DND-41 (cell line): ENCODE data around the gene GALK2.

ENCODE experiments used
- ATAC-seq: fragments of 200-7000 bp; cut with Tn5 transposase; 3 replicates; pipeline ENCODE4 v1.9.1; 2021; ENCODE audit warnings: low read depth; ENCODE audit not compliant: insufficient read depth
- DNase-seq: peaks from one replicate; pipeline ENCODE4 v3.0.0-alpha.2; 2020
- H2AFZ ChIP-seq: 2 replicates; pipeline ENCODE4 v1.6.0; 2012; ENCODE audit warnings: low read depth, low read length
- H3K27ac ChIP-seq: 2 replicates; pipeline ENCODE4 v1.5.1; 2012; ENCODE audit warnings: low read length, inconsistent platforms
- H3K27me3 ChIP-seq: fragments of 200-600 bp; sonication (generic); 2 replicates; pipeline ENCODE4 v1.6.0; 2012; ENCODE audit warnings: low read length, mild to moderate bottlenecking, inconsistent platforms; ENCODE audit not compliant: insufficient read depth, poor library complexity
- H3K36me3 ChIP-seq: 2 replicates; pipeline ENCODE4 v1.5.1; 2012; ENCODE audit warnings: low read length, inconsistent platforms; ENCODE audit not compliant: insufficient read depth
- H3K4me1 ChIP-seq: 2 replicates; pipeline ENCODE4 v1.5.1; 2012; ENCODE audit warnings: mild to moderate bottlenecking, low read length; ENCODE audit not compliant: insufficient read depth
- H3K4me2 ChIP-seq: 2 replicates; pipeline ENCODE4 v1.6.0; 2012; ENCODE audit warnings: mild to moderate bottlenecking, moderate library complexity, low read length, inconsistent platforms; ENCODE audit not compliant: insufficient read depth
- H3K4me3 ChIP-seq, 2 experiments: fragments of 200-600 bp in 1 of 2; shearing (Covaris generic) in 1 of 2; 2 replicates each; pipeline ENCODE4 v1.5.1; 2012 to 2016; ENCODE audit warnings: inconsistent platforms in 2 of 2, low read length in 2 of 2, mild to moderate bottlenecking in 2 of 2, low read depth in 1 of 2, moderate library complexity in 1 of 2
- H3K79me2 ChIP-seq: 2 replicates; pipeline ENCODE4 v1.6.0; 2012; ENCODE audit warnings: low read length, inconsistent platforms; ENCODE audit not compliant: insufficient read depth
- H3K9ac ChIP-seq: 2 replicates; pipeline ENCODE4 v1.6.0; 2012; ENCODE audit warnings: low read depth, mild to moderate bottlenecking, inconsistent platforms, low read length, moderate library complexity
- H3K9me3 ChIP-seq: 2 replicates; pipeline ENCODE4 v1.5.1; 2012; ENCODE audit warnings: low read length, moderate library complexity, mild to moderate bottlenecking, inconsistent platforms; ENCODE audit not compliant: insufficient read depth, severe bottlenecking
- H4K20me1 ChIP-seq: 2 replicates; pipeline ENCODE4 v1.6.0; 2012; ENCODE audit warnings: low read length; ENCODE audit not compliant: insufficient read depth
- EZH2 ChIP-seq: IDR thresholded peaks from 3 replicates; pipeline ENCODE4 v1.6.1; 2012; ENCODE audit warnings: borderline replicate concordance, low read depth, mild to moderate bottlenecking, moderate library complexity, low read length, inconsistent platforms; ENCODE audit not compliant: severe bottlenecking
- TF ChIP-seq, protein P1 (sequence below): IDR thresholded peaks from 2 replicates; pipeline ENCODE4 v1.5.1; 2012; ENCODE audit warnings: borderline replicate concordance, low read length, moderate library complexity, mild to moderate bottlenecking; ENCODE audit not compliant: poor library complexity, severe bottlenecking; ENCODE audit errors: extremely low read depth

The GALK2 gene

DNA sequence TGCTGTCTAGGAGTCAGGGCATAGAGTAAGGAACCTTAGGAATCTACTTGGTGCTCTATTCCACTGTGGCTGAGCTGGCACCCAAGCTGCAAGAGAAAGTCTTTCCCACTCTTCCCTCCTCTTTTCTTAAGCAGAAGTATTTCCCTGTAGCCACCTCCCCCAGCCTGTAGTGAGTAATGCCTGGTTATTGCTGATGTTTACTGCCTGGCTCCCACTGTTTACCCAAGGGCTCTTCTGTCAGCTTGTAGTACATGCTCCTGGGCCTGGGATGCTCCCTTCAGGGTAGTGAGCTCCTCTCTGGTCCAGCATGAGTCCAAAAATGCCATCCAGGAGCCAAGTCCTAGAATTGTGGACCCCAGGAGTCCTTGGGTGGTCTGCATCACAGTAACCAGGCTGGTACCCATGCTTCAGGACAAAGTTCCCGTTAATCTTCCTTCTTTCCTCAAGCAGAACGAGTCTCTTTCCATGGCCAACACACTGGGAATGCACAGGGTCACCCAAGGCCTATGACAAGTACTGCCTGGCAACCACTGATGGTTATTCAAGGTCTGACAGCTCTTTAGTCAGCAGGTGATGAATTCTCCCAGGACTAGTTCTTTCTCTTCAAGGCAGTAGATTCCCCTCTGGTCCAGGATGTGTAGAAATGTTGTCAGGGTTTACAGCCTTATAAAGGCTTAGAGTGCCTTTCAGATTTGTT is 17.6 kb downstream of the GALK2 start:
- H3K9me3 ChIP-seq = no peaks in the 10 kb centered on the region
- DNase-seq (no peak), ATAC-seq (no peak)
- no peak overlapping the region for H3K9ac ChIP-seq
- H4K20me1 ChIP-seq = peaks cover 9% of the 10 kb centered on the region
- H3K4me3 ChIP-seq = no peak overlapping the region
- H2AFZ ChIP-seq = no peak overlapping the region
- H3K79me2 ChIP-seq = peaks cover 41% of the 10 kb centered on the region
- TF ChIP-seq EZH2 = no peak
- TF ChIP-seq, protein P1, sequence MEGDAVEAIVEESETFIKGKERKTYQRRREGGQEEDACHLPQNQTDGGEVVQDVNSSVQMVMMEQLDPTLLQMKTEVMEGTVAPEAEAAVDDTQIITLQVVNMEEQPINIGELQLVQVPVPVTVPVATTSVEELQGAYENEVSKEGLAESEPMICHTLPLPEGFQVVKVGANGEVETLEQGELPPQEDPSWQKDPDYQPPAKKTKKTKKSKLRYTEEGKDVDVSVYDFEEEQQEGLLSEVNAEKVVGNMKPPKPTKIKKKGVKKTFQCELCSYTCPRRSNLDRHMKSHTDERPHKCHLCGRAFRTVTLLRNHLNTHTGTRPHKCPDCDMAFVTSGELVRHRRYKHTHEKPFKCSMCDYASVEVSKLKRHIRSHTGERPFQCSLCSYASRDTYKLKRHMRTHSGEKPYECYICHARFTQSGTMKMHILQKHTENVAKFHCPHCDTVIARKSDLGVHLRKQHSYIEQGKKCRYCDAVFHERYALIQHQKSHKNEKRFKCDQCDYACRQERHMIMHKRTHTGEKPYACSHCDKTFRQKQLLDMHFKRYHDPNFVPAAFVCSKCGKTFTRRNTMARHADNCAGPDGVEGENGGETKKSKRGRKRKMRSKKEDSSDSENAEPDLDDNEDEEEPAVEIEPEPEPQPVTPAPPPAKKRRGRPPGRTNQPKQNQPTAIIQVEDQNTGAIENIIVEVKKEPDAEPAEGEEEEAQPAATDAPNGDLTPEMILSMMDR = no peak
- H3K4me2 ChIP-seq = no peak overlapping the region
- no peaks in the 10 kb centered on the region for H3K4me1 ChIP-seq
- no peaks in the 10 kb centered on the region for H3K36me3 ChIP-seq
- H3K27ac ChIP-seq = no peak overlapping the region
- H3K27me3 ChIP-seq = no peaks in the 10 kb centered on the region

DNA sequence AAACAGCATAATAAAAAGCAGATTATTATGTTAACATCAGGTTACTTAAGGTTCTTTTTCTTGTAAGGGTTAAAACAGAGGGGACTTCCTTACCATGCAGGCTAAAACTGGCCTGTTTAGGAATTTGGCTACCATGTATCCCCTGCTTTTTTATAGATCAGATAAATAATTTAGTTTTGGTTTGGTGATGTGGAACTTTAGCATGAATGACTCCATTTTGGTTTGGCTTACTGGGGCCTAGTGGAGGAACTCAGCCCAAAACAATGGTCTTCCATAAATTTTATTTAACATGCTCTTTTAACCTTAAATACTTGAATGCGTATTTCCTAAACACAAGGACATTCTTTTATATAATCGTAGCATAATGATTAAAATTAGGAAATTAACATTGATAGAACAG is 18.9 kb downstream of the GALK2 start:
- Histone ChIP-seq H3K4me3 (no peak overlapping the region), H3K4me1 (no peaks in the 10 kb centered on the region), H3K9ac (no peak overlapping the region), H3K79me2 (peaks cover 40% of the 10 kb centered on the region), H4K20me1 (peaks cover 9% of the 10 kb centered on the region), H2AFZ (no peak overlapping the region), H3K27ac (no peak overlapping the region), H3K4me2 (no peak overlapping the region), H3K9me3 (no peaks in the 10 kb centered on the region), H3K27me3 (no peaks in the 10 kb centered on the region), H3K36me3 (no peaks in the 10 kb centered on the region)
- TF ChIP-seq, protein P1 = no peak
- no peak for TF ChIP-seq EZH2
- DNase-seq (no peak), ATAC-seq (no peak)

DNA sequence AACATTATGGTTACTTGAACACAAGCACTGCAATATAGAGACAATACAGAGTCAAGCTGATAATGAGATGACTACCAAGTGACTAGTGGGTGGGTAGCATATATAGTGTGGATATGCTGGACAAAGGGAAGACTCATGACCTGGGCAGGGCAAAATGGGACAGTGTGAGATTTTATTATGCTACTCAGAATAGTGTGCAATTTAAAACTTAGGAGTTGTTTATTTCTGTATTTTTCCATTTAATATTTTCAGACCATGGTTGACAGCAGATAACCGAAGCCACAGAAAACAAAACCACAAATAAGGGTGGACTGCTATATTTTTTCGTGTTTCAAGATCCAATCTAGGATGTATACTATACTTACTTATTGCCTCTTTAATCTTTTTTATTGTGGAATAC is 19.6 kb downstream of the GALK2 start:
- Histone ChIP-seq H2AFZ (no peak overlapping the region), H3K27ac (no peak overlapping the region), H3K79me2 (peaks cover 41% of the 10 kb centered on the region), H3K4me3 (no peak overlapping the region), H3K4me1 (no peaks in the 10 kb centered on the region), H3K27me3 (no peaks in the 10 kb centered on the region), H3K9me3 (no peaks in the 10 kb centered on the region), H4K20me1 (peaks cover 9% of the 10 kb centered on the region), H3K9ac (no peak overlapping the region), H3K4me2 (no peak overlapping the region), H3K36me3 (no peaks in the 10 kb centered on the region)
- TF ChIP-seq, protein P1 = no peak
- TF ChIP-seq EZH2 = no peak
- ATAC-seq (no peak), DNase-seq (no peak)

DNA sequence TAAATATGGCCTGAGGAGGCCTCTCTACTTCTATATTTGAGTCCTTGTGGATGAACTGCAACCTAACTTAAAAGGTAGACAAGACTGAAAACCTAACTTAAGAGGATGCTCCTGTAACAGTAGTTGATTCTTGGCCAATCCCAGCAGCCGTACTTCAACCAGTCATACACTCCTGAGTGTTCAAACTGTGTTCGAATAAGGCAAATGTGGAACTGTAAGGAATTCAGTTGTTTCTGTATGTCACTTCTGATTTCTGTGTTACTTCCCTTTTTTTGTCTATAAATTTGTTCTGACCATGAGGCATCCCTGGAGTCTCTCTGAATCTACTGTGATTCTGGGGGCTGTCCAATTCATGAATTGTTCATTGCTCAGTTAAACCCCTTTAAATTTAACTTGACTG is 20.5 kb downstream of the GALK2 start:
- ATAC-seq (no peak), DNase-seq (no peak)
- Histone ChIP-seq H2AFZ (no peak overlapping the region), H4K20me1 (peaks cover 9% of the 10 kb centered on the region), H3K27me3 (no peaks in the 10 kb centered on the region), H3K27ac (no peak overlapping the region), H3K4me1 (no peaks in the 10 kb centered on the region), H3K79me2 (peaks cover 42% of the 10 kb centered on the region), H3K4me2 (no peak overlapping the region), H3K9me3 (no peaks in the 10 kb centered on the region), H3K36me3 (no peaks in the 10 kb centered on the region), H3K9ac (no peak overlapping the region), H3K4me3 (no peak overlapping the region)
- TF ChIP-seq EZH2 = no peak
- TF ChIP-seq, protein P1 = no peak
